ENCODE measurements around the gene TMED5. TPM values are rescaled to one million over a fixed set of nuclear protein-coding genes. Genes with fewer than 3 reads are reported as not detected.

The TMED5 gene
- total RNA-seq, 1 experiment from 2014 or later: 32.6 TPM

DNA sequence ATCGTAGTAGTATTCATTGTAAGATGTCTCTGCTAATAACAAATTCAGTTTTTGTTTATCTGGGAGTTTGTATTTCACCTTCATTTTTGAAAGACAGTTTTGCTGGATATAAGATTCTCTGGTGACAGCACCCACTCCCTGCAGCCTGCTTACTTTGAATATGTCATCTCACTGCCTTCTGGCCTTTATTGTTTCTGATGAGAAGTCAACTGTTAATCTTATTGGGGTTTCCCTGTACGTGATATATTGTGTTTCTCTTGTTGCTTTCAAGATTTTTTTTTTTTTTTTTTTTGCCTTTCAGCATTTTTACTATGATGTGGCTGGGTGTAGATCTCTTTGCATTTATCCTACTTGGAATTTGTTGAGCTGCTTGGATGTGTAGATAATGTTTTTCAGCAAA is 71.9 kb downstream of the TMED5 start:
- ChIA-PET CTCF (no interaction called here), POLR2A (no interaction called here), RAD21 (ENCODE audit: low non-redundant PET in 1 of 2, low total read pairs in 2 of 2, uncharacterized antibody in 2 of 2, unreplicated experiment in 2 of 2) (no interaction called here)
- Histone ChIP-seq H3K4me3 (replicated peaks in 1 of 2; ENCODE audit: low read depth in 1 of 2, low read length in 2 of 2) (no peak overlapping the region), H3K9ac (ENCODE audit: low read length) (no peak overlapping the region), H3K4me1 (ENCODE audit: control insufficient read depth in 1 of 2, insufficient read depth in 2 of 2, low read length in 2 of 2) (no peaks in the 10 kb centered on the region), H3K9me3 (ENCODE audit: control insufficient read depth in 1 of 2, insufficient read depth in 1 of 2, low read depth in 1 of 2, low read length in 2 of 2) (peaks cover 8 to 11% of the 10 kb centered on the region in 2 experiments; a peak in 3 of 4 replicates), H3K27ac (ENCODE audit: low read depth, low read length) (no peak overlapping the region), H3K9me2 (ENCODE audit: insufficient read depth) (no peaks in the 10 kb centered on the region), H3K27me3 (ENCODE audit: insufficient read depth, low read length) (no peaks in the 10 kb centered on the region), H3K36me3 (ENCODE audit: control insufficient read depth in 1 of 2, insufficient read depth in 2 of 2, low read length in 2 of 2) (peaks cover 4 to 20% of the 10 kb centered on the region in 2 experiments; a peak in 3 of 4 replicates), H4K20me1 (ENCODE audit: insufficient read depth) (peaks cover 23% of the 10 kb centered on the region; the same call in 1 of the 2 replicates), H2AFZ (ENCODE audit: low read depth, low read length, poor library complexity, severe bottlenecking) (no peak overlapping the region), H3K79me2 (ENCODE audit: insufficient read depth, low read length) (peaks cover 98% of the 10 kb centered on the region), H3K4me2 (ENCODE audit: low read length) (no peak overlapping the region)
- TF ChIP-seq SRF (IDR thresholded peaks at IDR 0.05; ENCODE audit: low read depth) (no peak), ELF1 (IDR thresholded peaks at IDR 0.05; ENCODE audit: borderline replicate concordance, low read depth) (no peak), ZFX (IDR thresholded peaks at IDR 0.05) (no peak), CEBPB (IDR thresholded peaks at IDR 0.05; ENCODE audit: low read depth) (no peak), SIN3A (IDR thresholded peaks at IDR 0.05; ENCODE audit: low read depth) (no peak), SP1 (IDR thresholded peaks at IDR 0.05; ENCODE audit: low read depth) (no peak), POLR2A (IDR thresholded peaks at IDR 0.05; ENCODE audit: borderline replicate concordance, extremely low read depth, insufficient read depth, insufficient read length) (no peak)
- TF ChIP-seq, protein P1, sequence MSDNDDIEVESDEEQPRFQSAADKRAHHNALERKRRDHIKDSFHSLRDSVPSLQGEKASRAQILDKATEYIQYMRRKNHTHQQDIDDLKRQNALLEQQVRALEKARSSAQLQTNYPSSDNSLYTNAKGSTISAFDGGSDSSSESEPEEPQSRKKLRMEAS (IDR thresholded peaks at IDR 0.05): no peak
- TF ChIP-seq, protein P2, sequence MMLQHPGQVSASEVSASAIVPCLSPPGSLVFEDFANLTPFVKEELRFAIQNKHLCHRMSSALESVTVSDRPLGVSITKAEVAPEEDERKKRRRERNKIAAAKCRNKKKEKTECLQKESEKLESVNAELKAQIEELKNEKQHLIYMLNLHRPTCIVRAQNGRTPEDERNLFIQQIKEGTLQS (IDR thresholded peaks at IDR 0.05): no peak
- BruUV-seq (replicated peaks): no TSS peak
- ATAC-seq (no peak), DNase-seq (ENCODE audit: low read depth, low spot score) (no peak)
- intact Hi-C loops (cut with micrococcal nuclease): no loop called here

DNA sequence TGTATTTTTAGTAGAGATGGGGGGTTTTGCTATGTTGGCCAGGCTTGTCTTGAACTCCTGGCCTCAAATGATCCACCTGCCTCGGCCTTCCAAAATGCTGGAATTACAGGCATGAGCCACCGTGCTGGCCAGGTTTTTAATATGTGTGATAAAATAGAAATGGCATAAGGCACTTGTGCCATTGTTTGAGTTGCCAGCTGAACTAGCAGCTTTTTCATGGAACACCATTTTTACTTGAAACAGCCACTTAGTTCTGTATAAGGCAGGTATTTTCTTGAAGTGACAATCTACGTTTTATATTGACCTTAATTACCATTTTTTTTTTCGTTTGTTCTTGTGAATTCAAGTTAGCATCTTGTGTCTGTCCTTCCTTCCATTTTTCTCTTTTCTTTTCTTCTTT is 72.8 kb downstream of the TMED5 start:
- Histone ChIP-seq H3K27ac (ENCODE audit: low read depth, low read length) (no peak overlapping the region), H3K4me1 (ENCODE audit: control insufficient read depth in 1 of 2, insufficient read depth in 2 of 2, low read length in 2 of 2) (no peaks in the 10 kb centered on the region), H3K27me3 (ENCODE audit: insufficient read depth, low read length) (no peaks in the 10 kb centered on the region), H4K20me1 (ENCODE audit: insufficient read depth) (peaks cover 23% of the 10 kb centered on the region; the same call in 1 of the 2 replicates), H3K4me2 (ENCODE audit: low read length) (no peak overlapping the region), H3K79me2 (ENCODE audit: insufficient read depth, low read length) (peaks cover 98% of the 10 kb centered on the region), H2AFZ (ENCODE audit: low read depth, low read length, poor library complexity, severe bottlenecking) (no peak overlapping the region), H3K9me2 (ENCODE audit: insufficient read depth) (no peaks in the 10 kb centered on the region), H3K9me3 (ENCODE audit: control insufficient read depth in 1 of 2, insufficient read depth in 1 of 2, low read depth in 1 of 2, low read length in 2 of 2) (peaks cover 8 to 11% of the 10 kb centered on the region in 2 experiments; a peak in 3 of 4 replicates), H3K36me3 (ENCODE audit: control insufficient read depth in 1 of 2, insufficient read depth in 2 of 2, low read length in 2 of 2) (peaks cover 4 to 16% of the 10 kb centered on the region in 2 experiments; a peak in 3 of 4 replicates), H3K4me3 (replicated peaks in 1 of 2; ENCODE audit: low read depth in 1 of 2, low read length in 2 of 2) (no peak overlapping the region), H3K9ac (ENCODE audit: low read length) (no peak overlapping the region)
- ATAC-seq (no peak), DNase-seq (ENCODE audit: low read depth, low spot score) (no peak)
- no TSS peak for BruUV-seq (replicated peaks)
- CTCF ChIA-PET: no interaction called here
- POLR2A ChIA-PET: no interaction called here
- intact Hi-C loops (cut with micrococcal nuclease): no loop called here
- RAD21 ChIA-PET (ENCODE audit: low non-redundant PET in 1 of 2, low total read pairs in 2 of 2, uncharacterized antibody in 2 of 2, unreplicated experiment in 2 of 2): no interaction called here
- TF ChIP-seq ELF1 (IDR thresholded peaks at IDR 0.05; ENCODE audit: borderline replicate concordance, low read depth) (no peak), EZH2phosphoT487 (IDR thresholded peaks at IDR 0.05; ENCODE audit: borderline replicate concordance) (no peak), JUND (IDR thresholded peaks at IDR 0.05) (no peak), EZH2 (IDR thresholded peaks at IDR 0.05) (no peak), RAD21 (IDR thresholded peaks at IDR 0.05; ENCODE audit: low read depth) (no peak), POLR2A (IDR thresholded peaks at IDR 0.05; ENCODE audit: borderline replicate concordance, extremely low read depth, insufficient read depth, insufficient read length) (no peak), FOSL1 (IDR thresholded peaks at IDR 0.05; ENCODE audit: low read depth) (no peak), TCF7L2 (IDR thresholded peaks at IDR 0.05; ENCODE audit: borderline replicate concordance, extremely low read depth, insufficient read depth, insufficient read length) (no peak), EGR1 (IDR thresholded peaks at IDR 0.05; ENCODE audit: low read depth) (no peak)
- TF ChIP-seq, protein P3, sequence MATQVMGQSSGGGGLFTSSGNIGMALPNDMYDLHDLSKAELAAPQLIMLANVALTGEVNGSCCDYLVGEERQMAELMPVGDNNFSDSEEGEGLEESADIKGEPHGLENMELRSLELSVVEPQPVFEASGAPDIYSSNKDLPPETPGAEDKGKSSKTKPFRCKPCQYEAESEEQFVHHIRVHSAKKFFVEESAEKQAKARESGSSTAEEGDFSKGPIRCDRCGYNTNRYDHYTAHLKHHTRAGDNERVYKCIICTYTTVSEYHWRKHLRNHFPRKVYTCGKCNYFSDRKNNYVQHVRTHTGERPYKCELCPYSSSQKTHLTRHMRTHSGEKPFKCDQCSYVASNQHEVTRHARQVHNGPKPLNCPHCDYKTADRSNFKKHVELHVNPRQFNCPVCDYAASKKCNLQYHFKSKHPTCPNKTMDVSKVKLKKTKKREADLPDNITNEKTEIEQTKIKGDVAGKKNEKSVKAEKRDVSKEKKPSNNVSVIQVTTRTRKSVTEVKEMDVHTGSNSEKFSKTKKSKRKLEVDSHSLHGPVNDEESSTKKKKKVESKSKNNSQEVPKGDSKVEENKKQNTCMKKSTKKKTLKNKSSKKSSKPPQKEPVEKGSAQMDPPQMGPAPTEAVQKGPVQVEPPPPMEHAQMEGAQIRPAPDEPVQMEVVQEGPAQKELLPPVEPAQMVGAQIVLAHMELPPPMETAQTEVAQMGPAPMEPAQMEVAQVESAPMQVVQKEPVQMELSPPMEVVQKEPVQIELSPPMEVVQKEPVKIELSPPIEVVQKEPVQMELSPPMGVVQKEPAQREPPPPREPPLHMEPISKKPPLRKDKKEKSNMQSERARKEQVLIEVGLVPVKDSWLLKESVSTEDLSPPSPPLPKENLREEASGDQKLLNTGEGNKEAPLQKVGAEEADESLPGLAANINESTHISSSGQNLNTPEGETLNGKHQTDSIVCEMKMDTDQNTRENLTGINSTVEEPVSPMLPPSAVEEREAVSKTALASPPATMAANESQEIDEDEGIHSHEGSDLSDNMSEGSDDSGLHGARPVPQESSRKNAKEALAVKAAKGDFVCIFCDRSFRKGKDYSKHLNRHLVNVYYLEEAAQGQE (IDR thresholded peaks at IDR 0.05; ENCODE audit: low read depth): no peak
- TF ChIP-seq, protein P2 (IDR thresholded peaks at IDR 0.05): no peak

All from HCT116 (cell line).